H1 (cell line): Measurements from ENCODE around the gene QDPR. TPM values are rescaled to one million over a fixed set of nuclear protein-coding genes. Genes with fewer than 3 reads are reported as not detected.

ENCODE experiments used
- CTCF ChIA-PET: fragments of 300-600 bp; sonication (Branson Sonifier 250); formaldehyde crosslinking; loops from one replicate; lab custom pipeline; 2021; ENCODE audit not compliant: partially characterized antibody; lab: Charles Lee
- POLR2A ChIA-PET: fragments of 300-600 bp; sonication (Branson Sonifier 250); formaldehyde crosslinking; loops from one replicate; lab custom pipeline; 2021; ENCODE audit warnings: inconsistent platforms; ENCODE audit not compliant: partially characterized antibody; lab: Charles Lee
- DNase-seq, 2 experiments: peaks; one replicate each; pipeline versions ENCODE4 v3.0.0 to v3.0.0-alpha.2; 2010 to 2022; ENCODE audit warnings: low spot score in 2 of 2, low read depth in 1 of 2, mixed read lengths in 1 of 2
- FAIRE-seq: peaks from 2 replicates; lab custom pipeline; 2011; peaks lifted over from hg19 to GRCh38; lab: Jason Lieb, UNC
- H2AFZ ChIP-seq: 2 replicates; pipeline ENCODE4 v1.8.1; 2012; ENCODE audit warnings: low read length, inconsistent platforms
- H2AK5ac ChIP-seq: 2 replicates; pipeline ENCODE4 v1.6.1; 2013; ENCODE audit warnings: low read depth, low read length
- H2BK120ac ChIP-seq: replicated peaks from 2 replicates; pipeline ENCODE3; 2013; ENCODE audit warnings: low read depth, low read length, inconsistent platforms
- H2BK12ac ChIP-seq: 2 replicates; pipeline ENCODE4 v1.6.1; 2013; ENCODE audit warnings: low read depth, low read length
- H2BK15ac ChIP-seq: 2 replicates; pipeline ENCODE4 v1.6.1; 2013; ENCODE audit warnings: low read length
- H2BK20ac ChIP-seq: 2 replicates; pipeline ENCODE4 v1.6.1; 2013; ENCODE audit warnings: low read length
- H2BK5ac ChIP-seq: 2 replicates; pipeline ENCODE4 v1.6.1; 2013; ENCODE audit warnings: low read depth, low read length
- H3K14ac ChIP-seq: 2 replicates; pipeline ENCODE4 v1.6.1; 2013; ENCODE audit warnings: inconsistent platforms; ENCODE audit not compliant: insufficient read length
- H3K18ac ChIP-seq: 2 replicates; pipeline ENCODE4 v1.6.1; 2013; ENCODE audit warnings: low read length; ENCODE audit errors: extremely low read depth
- H3K23ac ChIP-seq: 2 replicates; pipeline ENCODE4 v1.6.1; 2013; ENCODE audit warnings: inconsistent platforms; ENCODE audit not compliant: insufficient read length
- H3K23me2 ChIP-seq: 2 replicates; pipeline ENCODE4 v1.6.1; 2013; ENCODE audit warnings: low read depth, low read length
- H3K27ac ChIP-seq: 2 replicates; pipeline ENCODE4 v1.6.1; 2011; ENCODE audit warnings: low read depth, low read length, inconsistent platforms
- H3K27me3 ChIP-seq, 4 experiments: replicated peaks in 1 of 4; 1 replicate in 1 of 4; 2 replicates in 3 of 4; pipeline versions ENCODE4 v1.6.1 to v1.8.1; 2011 to 2013; ENCODE audit warnings: low read length in 3 of 4, mild to moderate bottlenecking in 3 of 4, inconsistent platforms in 2 of 4, mixed read lengths in 2 of 4, moderate library complexity in 1 of 4; ENCODE audit not compliant: control insufficient read depth in 3 of 4, insufficient read depth in 3 of 4; ENCODE audit errors: extremely low read depth in 1 of 4
- H3K36me3 ChIP-seq, 4 experiments: 2 replicates each; pipeline versions ENCODE4 v1.6.1 to v1.8.1; 2011 to 2013; ENCODE audit warnings: mild to moderate bottlenecking in 4 of 4, low read length in 3 of 4, moderate library complexity in 2 of 4, control low read depth in 1 of 4, inconsistent platforms in 1 of 4; ENCODE audit not compliant: insufficient read depth in 4 of 4, control insufficient read depth in 2 of 4
- H3K4ac ChIP-seq: replicated peaks from 2 replicates; pipeline ENCODE3; 2013; ENCODE audit warnings: low read length, low read depth, mixed read lengths, inconsistent platforms; ENCODE audit not compliant: insufficient read length
- H3K4me1 ChIP-seq, 4 experiments: replicated peaks in 1 of 4; 1 replicate in 1 of 4; 2 replicates in 3 of 4; pipeline versions ENCODE4 v1.6.1 to v1.8.1; 2011 to 2013; ENCODE audit warnings: low read length in 3 of 4, inconsistent platforms in 2 of 4, mixed read lengths in 1 of 4; ENCODE audit not compliant: insufficient read depth in 4 of 4, control insufficient read depth in 3 of 4
- H3K4me2 ChIP-seq, 2 experiments: 2 replicates each; pipeline versions ENCODE4 v1.6.1 to v1.8.1; 2011 to 2013; ENCODE audit warnings: low read depth in 2 of 2, low read length in 2 of 2, control low read depth in 1 of 2, inconsistent platforms in 1 of 2, mild to moderate bottlenecking in 1 of 2; ENCODE audit not compliant: insufficient read depth in 1 of 2
- H3K4me3 ChIP-seq, 4 experiments: fragments of 200-600, 300-600 bp in 1 of 4; sonication (generic), shearing (Covaris generic), sonication (Bioruptor Twin) in 1 of 4; 2 replicates each; pipeline versions ENCODE4 v1.5.1 to v1.8.1; 2011 to 2016; ENCODE audit warnings: low read length in 4 of 4, low read depth in 3 of 4, control low read depth in 2 of 4, inconsistent platforms in 2 of 4, mild to moderate bottlenecking in 2 of 4, mixed read lengths in 1 of 4, moderate library complexity in 1 of 4; ENCODE audit not compliant: insufficient read depth in 2 of 4; ENCODE audit errors: extremely low read depth in 1 of 4
- H3K56ac ChIP-seq: replicated peaks from 2 replicates; pipeline ENCODE3; 2013; ENCODE audit warnings: low read depth, mild to moderate bottlenecking, mixed read lengths, low read length, inconsistent platforms; ENCODE audit not compliant: insufficient read length
- H3K79me1 ChIP-seq: 2 replicates; pipeline ENCODE4 v1.6.1; 2013; ENCODE audit warnings: low read depth, low read length, control low read depth
- H3K79me2 ChIP-seq, 2 experiments: 2 replicates each; pipeline versions ENCODE4 v1.6.1 to v1.8.1; 2012 to 2013; ENCODE audit warnings: low read length in 2 of 2, mild to moderate bottlenecking in 2 of 2, inconsistent platforms in 1 of 2; ENCODE audit not compliant: insufficient read depth in 2 of 2, control insufficient read depth in 1 of 2
- H3K9ac ChIP-seq, 4 experiments: replicated peaks in 1 of 4; 1 replicate in 1 of 4; 2 replicates in 3 of 4; pipeline versions ENCODE4 v1.6.1 to v1.8.1; 2011 to 2013; ENCODE audit warnings: low read depth in 3 of 4, low read length in 3 of 4, control low read depth in 2 of 4, mild to moderate bottlenecking in 2 of 4, moderate library complexity in 2 of 4, inconsistent platforms in 1 of 4; ENCODE audit errors: extremely low read depth in 1 of 4
- H3K9me3 ChIP-seq, 2 experiments: 2 replicates each; pipeline versions ENCODE4 v1.6.1 to v1.8.1; 2012 to 2013; ENCODE audit warnings: mild to moderate bottlenecking in 2 of 2, moderate library complexity in 2 of 2, control low read depth in 1 of 2, inconsistent platforms in 1 of 2, low read depth in 1 of 2, low read length in 1 of 2, mixed read lengths in 1 of 2; ENCODE audit not compliant: insufficient read depth in 2 of 2
- H4K20me1 ChIP-seq, 2 experiments: replicated peaks in 1 of 2; 2 replicates each; pipeline versions ENCODE3 to v1.8.1; 2011 to 2013; ENCODE audit warnings: inconsistent platforms in 2 of 2, low read length in 2 of 2, mild to moderate bottlenecking in 1 of 2; ENCODE audit not compliant: insufficient read depth in 2 of 2, control insufficient read depth in 1 of 2
- H4K5ac ChIP-seq: 2 replicates; pipeline ENCODE4 v1.6.1; 2013; ENCODE audit warnings: low read length, low read depth, mixed read lengths, inconsistent platforms; ENCODE audit not compliant: insufficient read length
- H4K8ac ChIP-seq: 2 replicates; pipeline ENCODE4 v1.8.0; 2013; ENCODE audit warnings: mild to moderate bottlenecking, moderate library complexity, low read length, inconsistent platforms; ENCODE audit not compliant: insufficient read depth; ENCODE audit errors: extremely low read depth
- H4K91ac ChIP-seq: replicated peaks from 2 replicates; pipeline ENCODE3; 2013; ENCODE audit warnings: low read length, mixed read lengths, inconsistent platforms; ENCODE audit not compliant: insufficient read length
- BCL11A ChIP-seq, 2 experiments: IDR thresholded peaks; one replicate each; pipeline ENCODE4 v1.6.1; 2011; ENCODE audit warnings: low read depth in 2 of 2, low read length in 2 of 2, mild to moderate bottlenecking in 2 of 2
- CHD1 ChIP-seq: IDR thresholded peaks from 2 replicates; pipeline ENCODE4 v1.6.1; 2012; ENCODE audit warnings: low read depth, low read length, improper control_type of control experiment
- CHD2 ChIP-seq: IDR thresholded peaks from 2 replicates; pipeline ENCODE4 v1.6.1; 2012; ENCODE audit warnings: low read length, improper control_type of control experiment
- KDM5A ChIP-seq: fragments of 200-600 bp; IDR thresholded peaks from 2 replicates; pipeline ENCODE4 v1.7.1; 2012; ENCODE audit warnings: mild to moderate bottlenecking, low read length, inconsistent platforms, mixed read lengths
- POLR2A ChIP-seq, 2 experiments: IDR thresholded peaks; 1 replicate in 1 of 2; 2 replicates in 1 of 2; pipeline ENCODE4 v1.6.1; 2011; ENCODE audit warnings: low read depth in 2 of 2, low read length in 2 of 2, mild to moderate bottlenecking in 2 of 2; ENCODE audit errors: control extremely low read depth in 1 of 2
- SAP30 ChIP-seq: fragments of 300-600 bp; sonication (generic); IDR thresholded peaks from 2 replicates; pipeline ENCODE4 v1.7.1; 2012; ENCODE audit warnings: low read length, moderate library complexity, mild to moderate bottlenecking, inconsistent platforms; ENCODE audit not compliant: insufficient read depth, insufficient replicate concordance
- SIX5 ChIP-seq: IDR thresholded peaks from 2 replicates; pipeline ENCODE4 v1.6.1; 2011; ENCODE audit warnings: mild to moderate bottlenecking, low read depth, low read length
- SP4 ChIP-seq: IDR thresholded peaks from 2 replicates; pipeline ENCODE4 v1.6.1; 2012; ENCODE audit warnings: low read length, inconsistent platforms
- SUZ12 ChIP-seq: fragments of 200-600 bp; sonication (generic); IDR thresholded peaks from 2 replicates; pipeline ENCODE4 v1.6.1; 2012; ENCODE audit warnings: mild to moderate bottlenecking, inconsistent platforms, low read length, moderate library complexity, mixed read lengths
- TAF1 ChIP-seq: IDR thresholded peaks from 2 replicates; pipeline ENCODE4 v1.6.1; 2011; ENCODE audit warnings: mild to moderate bottlenecking, low read depth, low read length
- USF2 ChIP-seq: IDR thresholded peaks from 2 replicates; pipeline ENCODE4 v1.6.1; 2011; ENCODE audit warnings: low read length, improper control_type of control experiment
- YY1 ChIP-seq: IDR thresholded peaks from 2 replicates; pipeline ENCODE4 v1.6.1; 2011; ENCODE audit warnings: low read depth, mild to moderate bottlenecking, low read length
- ZNF274 ChIP-seq: IDR thresholded peaks from 2 replicates; pipeline ENCODE4 v1.7.0; 2012; ENCODE audit warnings: low read length, borderline replicate concordance; ENCODE audit errors: extremely low read depth
- WGBS, 2 experiments: shearing (Covaris generic) in 1 of 2; methylation state at CpG; one replicate each; pipeline versions ENCODE4 v1.1.6 to v1.1.7; 2013 to 2015; ENCODE audit warnings: low lambda C conversion rate in 2 of 2, mixed read lengths in 2 of 2, inconsistent platforms in 1 of 2, low coverage in 1 of 2, missing lambda C conversion rate in 1 of 2; ENCODE audit not compliant: insufficient replicate concordance in 2 of 2, insufficient coverage in 1 of 2, insufficient read length in 1 of 2; ENCODE audit errors: extremely low coverage in 1 of 2, missing lambda C conversion rate in 1 of 2; 5-methylcytosine and 5-hydroxymethylcytosine counted together
- polyA plus RNA-seq, 7 experiments: library from polyadenylated mRNA; depleted of rRNA in 3 of 7; stranded (reverse) in 5 of 7; unstranded in 2 of 7; fragments of >200 nt in 5 of 7; fragments of 200-250 nt in 2 of 7; gene quantifications; 1 replicate in 5 of 7; 2 replicates in 1 of 7; 4 replicates in 1 of 7; pipeline versions ENCODE4 v1.2.1 to v1.2.3, GENCODE V29; 2011 to 2013; ENCODE audit warnings: missing spikeins in 2 of 7, mixed read lengths in 2 of 7
- total RNA-seq: library from RNA; stranded (reverse); fragmentation: NEBNext Ultra II Directional; extraction: Animal tissue kit (Norgen Biotek cat#: 25700); gene quantifications from 2 replicates; pipeline ENCODE4 v1.2.1, GENCODE V29; 2021
- TF ChIP-seq, protein P1 (sequence below): IDR thresholded peaks from 2 replicates; pipeline ENCODE4 v1.6.1; 2011; ENCODE audit warnings: low read depth, mild to moderate bottlenecking, low read length; ENCODE audit not compliant: insufficient read depth

Gene QDPR
- total and polyA plus RNA-seq, 2 of the 8 experiments (the other 6 are each of a cell fraction or from before 2014, with no cell fraction given): 33.6 to 35.9 TPM

DNA sequence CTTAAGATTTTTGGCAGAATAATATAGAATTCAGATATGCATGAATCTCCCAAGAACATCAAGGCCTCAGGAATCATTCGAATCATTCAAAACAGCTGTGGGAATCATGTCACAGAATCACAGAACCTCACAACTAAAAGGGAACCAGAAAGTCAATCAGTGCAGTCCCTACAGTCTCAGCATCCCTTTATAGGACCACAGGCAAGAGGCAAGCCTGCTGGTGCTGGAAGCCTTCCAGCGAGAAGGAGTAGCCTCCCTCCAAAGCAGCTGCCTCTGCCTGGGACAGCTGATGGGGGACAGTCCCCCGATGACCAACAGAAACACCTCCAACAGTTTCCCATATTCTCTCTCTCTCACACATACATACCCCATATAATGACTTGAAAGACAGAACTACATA is 20.7 kb downstream of the QDPR start:
- Histone ChIP-seq H4K8ac (no peak overlapping the region), H2BK120ac (no peak overlapping the region), H3K4me2 (no peak overlapping the region), H3K79me2 (no peaks in the 10 kb centered on the region), H3K79me1 (peaks cover 3% of the 10 kb centered on the region), H3K4me3 (no peak overlapping the region), H2BK20ac (no peak overlapping the region), H3K9ac (no peak overlapping the region), H3K18ac (no peak overlapping the region), H2BK12ac (no peak overlapping the region), H3K23me2 (0 out of 2 replicates have a peak, but pooled peaks cover 1% of the 10 kb centered on the region), H3K36me3 (peaks cover 2 to 25% (median 9%) of the 10 kb centered on the region in 4 experiments; a peak in 6 of 8 replicates), H2AK5ac (no peak overlapping the region), H4K5ac (no peak overlapping the region), H4K91ac (no peak overlapping the region), H3K27ac (no peak overlapping the region), H3K4ac (no peak overlapping the region), H3K4me1 (peaks cover 0 to 6% (median 4%) of the 10 kb centered on the region in 4 experiments; a peak in 4 of 7 replicates), H2BK5ac (no peak overlapping the region), H4K20me1 (peaks cover 0 to 4% of the 10 kb centered on the region in 2 experiments), H3K23ac (no peak overlapping the region), H2BK15ac (no peak overlapping the region), H2AFZ (no peak overlapping the region), H3K27me3 (no peaks in the 10 kb centered on the region), H3K56ac (no peak overlapping the region), H3K9me3 (no peaks in the 10 kb centered on the region), H3K14ac (no peak overlapping the region)
- 91% methylated on average over 3 of the region's 3 CpGs; no CpG with 5 or more reads in 1 of the 2 experiments for WGBS, 2 experiments
- DNase-seq: no peak
- POLR2A ChIA-PET: interaction anchor here (1.2 kb wide), 1 partner anchor 20 kb away, joined by 3 read pairs; no protein-coding TSS in a partner anchor
- CTCF ChIA-PET: no interaction called here
- no peak for FAIRE-seq
- TF ChIP-seq CHD2 (no peak), CHD1 (no peak), SUZ12 (no peak), KDM5A (no peak), SIX5 (no peak), YY1 (no peak), TAF1 (no peak), SAP30 (no peak), POLR2A (IDR thresholded peaks at IDR 0.05; ENCODE audit: control extremely low read depth in 1 of 2, low read depth in 2 of 2, low read length in 2 of 2) (no peak), USF2 (no peak), SP4 (no peak), ZNF274 (no peak), BCL11A (IDR thresholded peaks at IDR 0.05; ENCODE audit: low read depth in 2 of 2, low read length in 2 of 2) (no peak)
- TF ChIP-seq, protein P1, sequence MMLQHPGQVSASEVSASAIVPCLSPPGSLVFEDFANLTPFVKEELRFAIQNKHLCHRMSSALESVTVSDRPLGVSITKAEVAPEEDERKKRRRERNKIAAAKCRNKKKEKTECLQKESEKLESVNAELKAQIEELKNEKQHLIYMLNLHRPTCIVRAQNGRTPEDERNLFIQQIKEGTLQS: no peak
